Panc1 (cell line): ENCODE measurements around the gene PLD3. TPM values are rescaled to one million over a fixed set of nuclear protein-coding genes. Genes with fewer than 3 reads are reported as not detected.

Experiments used
- ATAC-seq: fragments of 200-7000 bp; cut with Tn5 transposase; 2 replicates; pipeline ENCODE4 v1.9.1; 2020; ENCODE audit warnings: mild to moderate bottlenecking, moderate library complexity
- BruUV-seq: library from RNA; stranded (reverse); fragments of 400-500 nt; replicated peaks from 2 replicates; lab custom pipeline; 2021; lab: Mats Ljungman, UMichigan
- CTCF ChIA-PET: fragments of 300-600 bp; sonication (Branson Sonifier 250); formaldehyde crosslinking; loops from one replicate; lab custom pipeline; 2022; ENCODE audit warnings: antibody characterized with exemption; lab: Charles Lee
- POLR2A ChIA-PET: fragments of 300-600 bp; sonication (Branson Sonifier 250); formaldehyde crosslinking; loops from one replicate; lab custom pipeline; 2022; ENCODE audit warnings: antibody characterized with exemption; lab: Charles Lee
- DNase-seq: peaks from one replicate; pipeline ENCODE4 v3.0.0-alpha.2; 2010; ENCODE audit warnings: low read depth, low spot score
- H3K27ac ChIP-seq: 2 replicates; pipeline ENCODE4 v1.5.1; 2011; ENCODE audit warnings: mild to moderate bottlenecking, low read length, inconsistent platforms
- H3K27me3 ChIP-seq: fragments of 200-500 bp; sonication (Bioruptor generic); 2 replicates; pipeline ENCODE4 v1.6.0; 2014; ENCODE audit warnings: low read length, inconsistent platforms; ENCODE audit not compliant: control insufficient read depth, insufficient read depth
- H3K36me3 ChIP-seq: fragments of 200-500 bp; sonication (Bioruptor generic); 2 replicates; pipeline ENCODE4 v1.5.1; 2014; ENCODE audit warnings: inconsistent platforms, mild to moderate bottlenecking, low read length, moderate library complexity; ENCODE audit not compliant: control insufficient read depth, insufficient read depth
- H3K4me1 ChIP-seq: 2 replicates; pipeline ENCODE4 v1.5.1; 2011; ENCODE audit warnings: inconsistent platforms, mild to moderate bottlenecking, low read length, moderate library complexity; ENCODE audit not compliant: control insufficient read depth, insufficient read depth
- H3K4me3 ChIP-seq, 2 experiments: 2 replicates each; pipeline ENCODE4 v1.5.1; 2011 to 2012; ENCODE audit warnings: low read depth in 2 of 2, low read length in 2 of 2, mild to moderate bottlenecking in 2 of 2, inconsistent platforms in 1 of 2, moderate library complexity in 1 of 2
- H3K9me3 ChIP-seq: fragments of 200-500 bp; sonication (Bioruptor generic); 2 replicates; pipeline ENCODE4 v1.5.1; 2014; ENCODE audit warnings: low read depth, mild to moderate bottlenecking, inconsistent platforms, low read length, moderate library complexity; ENCODE audit not compliant: control insufficient read depth, insufficient read depth
- CTCF ChIP-seq: fragments of 450-650 bp; IDR thresholded peaks from 2 replicates; pipeline ENCODE4 v1.5.1; 2017; ENCODE audit warnings: mild to moderate bottlenecking
- POLR2AphosphoS5 ChIP-seq: IDR thresholded peaks from 2 replicates; pipeline ENCODE4 v1.6.1; 2012; ENCODE audit warnings: mild to moderate bottlenecking, low read depth, low read length, moderate library complexity
- REST ChIP-seq, 2 experiments: IDR thresholded peaks; 2 replicates each; pipeline ENCODE4 v1.6.1; 2011 to 2012; ENCODE audit warnings: low read depth in 2 of 2, control low read depth in 1 of 2, low read length in 1 of 2, mild to moderate bottlenecking in 1 of 2, moderate library complexity in 1 of 2; ENCODE audit not compliant: insufficient read depth in 1 of 2
- SIN3A ChIP-seq: IDR thresholded peaks from 2 replicates; pipeline ENCODE4 v1.6.1; 2012; ENCODE audit warnings: low read depth, mild to moderate bottlenecking, low read length, moderate library complexity, borderline replicate concordance; ENCODE audit not compliant: insufficient read depth
- TCF7L2 ChIP-seq: IDR thresholded peaks from 2 replicates; pipeline ENCODE4 v1.6.1; 2011; ENCODE audit warnings: mild to moderate bottlenecking, low read depth, low read length, inconsistent platforms
- in situ Hi-C: cut with HindIII; loops from 2 replicates; pipeline ENCODE4 v1.10.0; 2016; ENCODE audit warnings: low sequenced_read_pairs, low pct_unique_long_range_greater_than_20kb
- intact Hi-C: fragments of 100-400 bp; cut with micrococcal nuclease; formaldehyde crosslinking; loops from one replicate; pipeline ENCODE4 v1.10.0; 2022; ENCODE audit not compliant: unreplicated experiment
- total RNA-seq: library from RNA; stranded (reverse); gene quantifications from one replicate; pipeline ENCODE4 v1.2.1, GENCODE V29; 2021; ENCODE audit not compliant: unreplicated experiment

PLD3 gene
- total RNA-seq, 1 experiment from 2014 or later, result 81.8 TPM

- no peak overlapping the region for H3K4me3 ChIP-seq
- intact Hi-C loops, result no loop called here
- TF ChIP-seq TCF7L2, result no peak
- TF ChIP-seq POLR2AphosphoS5, result no peak
- TF ChIP-seq REST (IDR thresholded peaks at IDR 0.05; ENCODE audit: insufficient read depth in 1 of 2, low read depth in 2 of 2, low read length in 1 of 2), result no peak
- no peak for TF ChIP-seq CTCF
- no peak for TF ChIP-seq SIN3A
These were observed 16.5 kb downstream of the PLD3 start for GRCh38 chr19:40365010-40365409.

GRCh38 chr19:40365613-40366401, 17.3 kb downstream of the PLD3 start:
- Histone ChIP-seq H3K9me3 (no peaks in the 10 kb centered on the region), H3K27ac (no peak overlapping the region), H3K36me3 (no peaks in the 10 kb centered on the region), H3K4me3 (peak overlapping the region in 1 of 2 experiments; percentile 17; a peak in 1 of 4 replicates), H3K27me3 (no peaks in the 10 kb centered on the region), H3K4me1 (peaks cover 4% of the 10 kb centered on the region; the same call in 1 of the 2 replicates)
- BruUV-seq, result no TSS peak
- intact Hi-C loops (no loop called here), in situ Hi-C loops (no loop called here)
- POLR2A ChIA-PET, result interaction anchor here (0.6 kb wide), 1 partner anchor 329 kb away, joined by 4 read pairs; no protein-coding TSS in a partner anchor
- no peak for DNase-seq
- no peak for ATAC-seq
- TF ChIP-seq POLR2AphosphoS5 (no peak), TCF7L2 (no peak), CTCF (no peak), REST (IDR thresholded peaks at IDR 0.05; ENCODE audit: insufficient read depth in 1 of 2, low read depth in 2 of 2, low read length in 1 of 2) (no peak), SIN3A (no peak)
- CTCF ChIA-PET, result interaction anchor here (0.6 kb wide), 1 partner anchor 9 kb away, joined by 5 read pairs; no protein-coding TSS in a partner anchor

More at GRCh38 chr19:40365010-40365409, 16.5 kb downstream of the PLD3 start:
- Histone ChIP-seq H3K27me3 (no peaks in the 10 kb centered on the region), H3K27ac (no peak overlapping the region), H3K4me1 (peaks cover 4% of the 10 kb centered on the region; the same call in 1 of the 2 replicates), H3K9me3 (no peaks in the 10 kb centered on the region), H3K36me3 (no peaks in the 10 kb centered on the region)
- BruUV-seq, result no TSS peak
- CTCF ChIA-PET, result interaction anchor here (0.6 kb wide), 1 partner anchor 10 kb away, joined by 5 read pairs; no protein-coding TSS in a partner anchor
- no peak for ATAC-seq
- POLR2A ChIA-PET, result no interaction called here
- in situ Hi-C loops, result no loop called here
- no peak for DNase-seq
